Daoy (cell line): ENCODE results near the gene WDR6. TPM values are rescaled to one million over a fixed set of nuclear protein-coding genes. Genes with fewer than 3 reads are reported as not detected.
A peak's percentile ranks its signal among the peaks of the same experiment; 100 is the strongest.

Experiments used
- DNase-seq: peaks from one replicate; pipeline ENCODE4 v3.0.0-alpha.2; 2015; ENCODE audit warnings: low read depth
- total RNA-seq: library from RNA; depleted of rRNA; stranded (reverse); fragments of >200 nt; shearing (Covaris generic); gene quantifications from 2 replicates; pipeline ENCODE4 v1.2.3, GENCODE V29; 2014

WDR6 gene
- total RNA-seq, 1 experiment from 2014 or later = 32.6 TPM

GRCh38 chr3:49013738-49014660 lies 6.8 kb downstream of the WDR6 start:
- DNase-seq = no peak

GRCh38 chr3:49015072-49015471 lies 7.9 kb downstream of the WDR6 start:
- no peak for DNase-seq

GRCh38 chr3:49015765-49016164 lies 8.6 kb downstream of the WDR6 start:
- DNase-seq = no peak

- no peak for DNase-seq
Measured at GRCh38 chr3:49016414-49017228, 9.4 kb downstream of the WDR6 start.

GRCh38 chr3:49017229-49017970 lies 10.2 kb downstream of the WDR6 start:
- no peak for DNase-seq

GRCh38 chr3:49017971-49018706 lies 10.9 kb downstream of the WDR6 start, which contains the start of gene DALRD3:
TSS of gene DALRD3 (minus strand) at chr3:49018580. CDS start at chr3:49018564, 16 bp downstream.
- peak; percentile 63 for DNase-seq

GRCh38 chr3:49018707-49019006 lies 11.5 kb downstream of the WDR6 start:
- no peak for DNase-seq

- no peak for DNase-seq
Measured at GRCh38 chr3:49019941-49020329, 12.7 kb downstream of the WDR6 start.

GRCh38 chr3:49020330-49021212 lies 13.4 kb downstream of the WDR6 start:
- no peak for DNase-seq

- peak; percentile 98 for DNase-seq
Measured at GRCh38 chr3:49021213-49021812, 14.1 kb downstream of the WDR6 start.

- peak; percentile 94 for DNase-seq
Measured at GRCh38 chr3:49021813-49022687, 14.9 kb downstream of the WDR6 start, which contains the start of gene NDUFAF3. TSS of gene NDUFAF3 (plus strand) at chr3:49022121. CDS start at chr3:49022145, 24 bp downstream.

GRCh38 chr3:49022688-49023171 lies 15.5 kb downstream of the WDR6 start:
- no peak for DNase-seq

GRCh38 chr3:49023775-49024174 lies 16.6 kb downstream of the WDR6 start:
- no peak for DNase-seq

GRCh38 chr3:49024449-49024848 lies 17.3 kb downstream of the WDR6 start:
- no peak for DNase-seq

GRCh38 chr3:49025005-49025792 lies 18.0 kb downstream of the WDR6 start:
- no peak for DNase-seq

- no peak for DNase-seq
Measured at GRCh38 chr3:49025793-49026520, 18.8 kb downstream of the WDR6 start.

- DNase-seq = no peak
Measured at GRCh38 chr3:49026536-49026935, 19.3 kb downstream of the WDR6 start.
